Measurements from ENCODE around the gene EXTL2.

The EXTL2 gene

DNA sequence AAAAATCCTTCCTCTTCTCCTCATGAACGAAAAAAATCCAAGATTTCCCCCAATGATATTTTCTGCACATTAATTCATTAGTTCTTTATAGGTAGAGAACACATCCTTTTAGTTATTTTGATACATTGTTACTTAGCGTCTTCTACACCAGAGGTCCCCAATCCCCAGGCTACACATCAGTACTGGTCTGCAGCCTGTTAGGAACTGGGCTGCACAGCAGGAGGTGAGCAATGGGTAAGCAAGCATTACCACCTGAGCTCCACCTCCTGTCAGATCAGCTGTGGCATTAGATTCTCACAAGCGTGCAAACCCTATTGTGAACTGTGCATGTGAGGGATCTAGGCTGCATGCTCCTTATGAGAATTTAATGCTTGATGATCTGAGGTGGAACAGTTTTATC, 13.0 kb downstream of the EXTL2 start:
- Histone ChIP-seq H3K79me2 (ENCODE audit: control insufficient read depth, insufficient read depth, low read length, unreplicated experiment) (no peaks in the 10 kb centered on the region), H3K4me1 (ENCODE audit: control insufficient read depth, insufficient read depth, low read length, unreplicated experiment) (peaks cover 12% of the 10 kb centered on the region), H3K27ac (ENCODE audit: low read depth, low read length) (no peak overlapping the region), H2AFZ (ENCODE audit: low read length, unreplicated experiment) (no peak overlapping the region), H3K27me3 (ENCODE audit: insufficient read depth, low read length) (no peaks in the 10 kb centered on the region), H3K4me3 (ENCODE audit: low read depth, low read length) (no peak overlapping the region), H3K36me3 (ENCODE audit: insufficient read depth, low read length) (no peaks in the 10 kb centered on the region)

DNA sequence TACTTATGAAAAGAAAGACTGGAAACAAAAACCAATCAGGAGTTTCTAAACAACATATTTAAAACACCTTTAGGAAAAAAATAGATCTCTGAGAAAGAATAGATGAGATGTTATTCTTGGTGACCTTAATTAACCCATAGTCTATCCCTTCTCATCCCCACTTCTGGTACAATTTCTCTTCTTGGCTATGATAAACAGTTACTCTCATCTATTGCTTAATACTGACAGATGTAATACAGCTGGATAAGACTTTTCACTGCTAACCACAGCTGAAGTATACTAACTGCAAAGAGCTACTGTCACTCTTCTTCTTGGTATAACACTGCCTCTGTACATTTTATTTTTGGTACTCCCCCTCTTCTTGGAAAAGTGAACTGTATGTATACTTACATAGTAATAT, 15.2 kb downstream of the EXTL2 start:
- Histone ChIP-seq H3K4me1 (ENCODE audit: control insufficient read depth, insufficient read depth, low read length, unreplicated experiment) (peaks cover 12% of the 10 kb centered on the region), H3K27ac (ENCODE audit: low read depth, low read length) (no peak overlapping the region), H3K36me3 (ENCODE audit: insufficient read depth, low read length) (no peaks in the 10 kb centered on the region), H3K79me2 (ENCODE audit: control insufficient read depth, insufficient read depth, low read length, unreplicated experiment) (no peaks in the 10 kb centered on the region), H3K4me3 (ENCODE audit: low read depth, low read length) (no peak overlapping the region), H3K27me3 (ENCODE audit: insufficient read depth, low read length) (no peaks in the 10 kb centered on the region), H2AFZ (ENCODE audit: low read length, unreplicated experiment) (no peak overlapping the region)

DNA sequence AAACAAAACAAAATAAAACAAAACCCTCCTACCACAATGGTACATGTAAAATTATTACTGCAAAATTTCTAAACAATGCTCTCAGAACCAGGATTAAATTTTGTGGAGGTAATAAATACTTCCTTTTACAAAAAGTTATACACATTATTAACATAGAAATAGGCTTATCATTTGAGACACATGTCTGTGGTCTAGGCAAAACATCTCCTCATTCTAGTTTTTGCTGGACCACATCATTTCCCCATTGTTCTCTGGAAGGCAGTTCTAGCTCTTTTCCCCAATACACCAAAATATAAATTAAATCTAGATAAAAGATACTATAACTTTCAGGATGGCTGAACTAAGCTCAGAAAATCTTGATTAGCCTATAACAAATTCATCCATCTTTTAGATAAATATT, 18.4 kb downstream of the EXTL2 start:
- no peak overlapping the region for H3K27ac ChIP-seq (ENCODE audit: low read depth, low read length)
- no peaks in the 10 kb centered on the region for H3K4me1 ChIP-seq (ENCODE audit: control insufficient read depth, insufficient read depth, low read length, unreplicated experiment)
- H3K79me2 ChIP-seq (ENCODE audit: control insufficient read depth, insufficient read depth, low read length, unreplicated experiment), result no peaks in the 10 kb centered on the region
- H3K27me3 ChIP-seq (ENCODE audit: insufficient read depth, low read length), result no peaks in the 10 kb centered on the region
- no peak overlapping the region for H2AFZ ChIP-seq (ENCODE audit: low read length, unreplicated experiment)
- no peaks in the 10 kb centered on the region for H3K36me3 ChIP-seq (ENCODE audit: insufficient read depth, low read length)
- H3K4me3 ChIP-seq (ENCODE audit: low read depth, low read length), result no peak overlapping the region

DNA sequence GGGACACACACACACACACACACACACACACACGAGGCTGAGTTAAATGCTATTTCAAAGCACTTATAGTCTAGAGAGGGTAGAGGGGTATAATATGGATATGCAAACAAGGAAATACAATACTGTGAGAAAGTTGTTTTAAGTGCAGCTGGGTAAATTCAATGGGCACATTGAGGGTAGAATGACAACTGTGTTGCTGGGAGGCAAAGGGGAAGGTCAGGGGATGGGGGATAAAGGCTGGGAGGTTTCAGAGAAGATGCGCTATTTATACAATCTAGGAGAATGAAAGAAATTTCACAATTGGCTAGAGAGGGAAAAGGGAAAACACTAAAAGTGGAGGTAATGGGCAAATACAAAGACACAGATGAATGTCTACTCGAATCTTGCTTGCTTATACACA, 19.4 kb downstream of the EXTL2 start:
- H3K79me2 ChIP-seq (ENCODE audit: control insufficient read depth, insufficient read depth, low read length, unreplicated experiment), result no peaks in the 10 kb centered on the region
- H3K36me3 ChIP-seq (ENCODE audit: insufficient read depth, low read length), result no peaks in the 10 kb centered on the region
- H3K27ac ChIP-seq (ENCODE audit: low read depth, low read length), result no peak overlapping the region
- no peak overlapping the region for H2AFZ ChIP-seq (ENCODE audit: low read length, unreplicated experiment)
- H3K4me1 ChIP-seq (ENCODE audit: control insufficient read depth, insufficient read depth, low read length, unreplicated experiment), result no peaks in the 10 kb centered on the region
- no peak overlapping the region for H3K4me3 ChIP-seq (ENCODE audit: low read depth, low read length)
- no peaks in the 10 kb centered on the region for H3K27me3 ChIP-seq (ENCODE audit: insufficient read depth, low read length)

DNA sequence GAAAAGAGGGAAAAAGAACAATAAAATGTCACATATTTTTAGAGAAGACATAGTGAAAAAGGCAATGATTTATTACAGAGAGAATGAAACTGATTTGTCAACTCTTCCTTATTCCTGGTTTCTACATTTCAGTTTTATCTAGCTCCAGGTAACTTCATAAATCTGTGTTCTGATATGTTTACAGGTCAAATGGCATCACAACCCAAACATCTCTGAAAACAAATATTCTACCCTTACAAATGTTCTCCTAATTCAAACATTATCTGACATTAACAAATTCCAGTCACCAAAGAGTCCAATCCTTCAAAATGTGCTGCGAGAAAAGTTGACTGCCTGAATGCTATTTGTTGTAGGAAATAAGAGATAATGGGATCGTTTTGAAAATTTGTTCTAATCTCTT, 20.2 kb downstream of the EXTL2 start:
- no peak overlapping the region for H3K27ac ChIP-seq (ENCODE audit: low read depth, low read length)
- H3K4me3 ChIP-seq (ENCODE audit: low read depth, low read length), result no peak overlapping the region
- H3K4me1 ChIP-seq (ENCODE audit: control insufficient read depth, insufficient read depth, low read length, unreplicated experiment), result no peaks in the 10 kb centered on the region
- no peaks in the 10 kb centered on the region for H3K27me3 ChIP-seq (ENCODE audit: insufficient read depth, low read length)
- H2AFZ ChIP-seq (ENCODE audit: low read length, unreplicated experiment), result no peak overlapping the region
- no peaks in the 10 kb centered on the region for H3K36me3 ChIP-seq (ENCODE audit: insufficient read depth, low read length)
- no peaks in the 10 kb centered on the region for H3K79me2 ChIP-seq (ENCODE audit: control insufficient read depth, insufficient read depth, low read length, unreplicated experiment)

DNA sequence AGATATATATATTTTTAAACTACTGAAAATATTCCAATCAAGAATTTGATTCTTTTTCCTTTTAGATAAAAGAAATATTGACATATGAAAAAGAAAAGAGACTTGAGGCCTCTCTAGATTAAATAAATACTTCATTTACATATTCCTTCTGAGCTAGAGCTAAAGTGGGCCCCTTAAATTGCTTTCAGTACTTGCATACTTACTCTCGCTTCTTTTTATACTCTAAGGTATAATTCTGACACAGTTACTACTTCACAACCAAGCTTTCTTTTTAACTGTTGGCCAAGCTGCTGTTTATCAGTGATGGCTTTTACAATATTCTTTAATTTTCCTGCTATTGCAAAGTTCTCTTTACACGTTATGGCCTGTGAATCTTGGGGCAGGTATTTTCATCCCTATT, 24.6 kb downstream of the EXTL2 start:
- peaks cover 14% of the 10 kb centered on the region for H3K4me1 ChIP-seq (ENCODE audit: control insufficient read depth, insufficient read depth, low read length, unreplicated experiment)
- no peak overlapping the region for H2AFZ ChIP-seq (ENCODE audit: low read length, unreplicated experiment)
- no peaks in the 10 kb centered on the region for H3K79me2 ChIP-seq (ENCODE audit: control insufficient read depth, insufficient read depth, low read length, unreplicated experiment)
- no peak overlapping the region for H3K4me3 ChIP-seq (ENCODE audit: low read depth, low read length)
- H3K27ac ChIP-seq (ENCODE audit: low read depth, low read length), result no peak overlapping the region
- no peaks in the 10 kb centered on the region for H3K36me3 ChIP-seq (ENCODE audit: insufficient read depth, low read length)
- no peaks in the 10 kb centered on the region for H3K27me3 ChIP-seq (ENCODE audit: insufficient read depth, low read length)

DNA sequence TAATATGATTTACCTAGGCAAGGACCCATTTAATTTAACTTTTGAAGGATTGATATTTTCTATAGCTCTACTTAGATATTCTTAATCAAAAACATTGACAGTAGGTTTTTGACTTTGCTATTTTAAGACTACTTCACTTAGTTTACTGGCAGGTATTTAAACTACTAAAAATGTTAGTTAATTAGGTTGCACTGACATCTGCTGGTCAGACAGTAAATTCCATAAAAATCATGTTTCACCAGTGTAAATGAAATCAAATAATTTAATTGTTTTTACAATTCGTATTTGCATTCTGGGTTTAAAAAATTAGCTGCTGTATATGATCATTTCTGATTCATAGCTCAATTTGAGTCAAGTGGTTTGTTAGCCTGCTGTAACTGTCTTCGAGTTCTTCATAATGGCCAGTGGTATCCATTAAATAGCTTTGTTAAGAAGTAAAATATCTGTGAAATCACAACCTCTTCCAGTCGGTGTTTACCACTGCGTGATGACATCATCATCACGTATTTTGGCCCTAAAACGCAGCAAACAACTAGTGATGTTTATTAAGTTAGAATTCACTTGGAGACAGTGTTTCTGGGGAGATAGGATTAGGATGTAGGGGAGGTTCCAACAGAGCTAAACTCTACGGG, 26.2 kb downstream of the EXTL2 start:
- Histone ChIP-seq H3K27me3 (ENCODE audit: insufficient read depth, low read length) (no peaks in the 10 kb centered on the region), H3K36me3 (ENCODE audit: insufficient read depth, low read length) (no peaks in the 10 kb centered on the region), H3K27ac (ENCODE audit: low read depth, low read length) (no peak overlapping the region), H3K4me3 (ENCODE audit: low read depth, low read length) (peak overlapping the region; percentile 68), H2AFZ (ENCODE audit: low read length, unreplicated experiment) (peak overlapping the region; percentile 89), H3K4me1 (ENCODE audit: control insufficient read depth, insufficient read depth, low read length, unreplicated experiment) (peaks cover 14% of the 10 kb centered on the region), H3K79me2 (ENCODE audit: control insufficient read depth, insufficient read depth, low read length, unreplicated experiment) (no peaks in the 10 kb centered on the region)

DNA sequence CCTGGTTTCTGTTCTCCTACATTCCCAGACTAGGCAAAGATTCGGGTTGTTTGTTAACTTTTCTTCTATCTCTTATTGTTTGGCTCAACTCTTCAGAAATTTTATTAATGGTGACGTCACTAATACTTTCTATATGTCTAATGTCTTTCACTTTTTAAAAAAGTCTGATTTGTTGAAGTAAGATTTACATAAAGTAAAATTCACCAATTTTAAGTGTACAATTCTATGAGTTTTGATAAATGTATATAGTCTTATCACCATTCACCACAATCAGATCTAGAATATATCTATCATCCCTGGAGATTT, 27.8 kb downstream of the EXTL2 start:
- H3K4me1 ChIP-seq (ENCODE audit: control insufficient read depth, insufficient read depth, low read length, unreplicated experiment), result peaks cover 25% of the 10 kb centered on the region
- peak overlapping the region; percentile 45 for H2AFZ ChIP-seq (ENCODE audit: low read length, unreplicated experiment)
- no peaks in the 10 kb centered on the region for H3K27me3 ChIP-seq (ENCODE audit: insufficient read depth, low read length)
- H3K36me3 ChIP-seq (ENCODE audit: insufficient read depth, low read length), result no peaks in the 10 kb centered on the region
- H3K79me2 ChIP-seq (ENCODE audit: control insufficient read depth, insufficient read depth, low read length, unreplicated experiment), result no peaks in the 10 kb centered on the region
- no peak overlapping the region for H3K27ac ChIP-seq (ENCODE audit: low read depth, low read length)
- H3K4me3 ChIP-seq (ENCODE audit: low read depth, low read length), result no peak overlapping the region

DNA sequence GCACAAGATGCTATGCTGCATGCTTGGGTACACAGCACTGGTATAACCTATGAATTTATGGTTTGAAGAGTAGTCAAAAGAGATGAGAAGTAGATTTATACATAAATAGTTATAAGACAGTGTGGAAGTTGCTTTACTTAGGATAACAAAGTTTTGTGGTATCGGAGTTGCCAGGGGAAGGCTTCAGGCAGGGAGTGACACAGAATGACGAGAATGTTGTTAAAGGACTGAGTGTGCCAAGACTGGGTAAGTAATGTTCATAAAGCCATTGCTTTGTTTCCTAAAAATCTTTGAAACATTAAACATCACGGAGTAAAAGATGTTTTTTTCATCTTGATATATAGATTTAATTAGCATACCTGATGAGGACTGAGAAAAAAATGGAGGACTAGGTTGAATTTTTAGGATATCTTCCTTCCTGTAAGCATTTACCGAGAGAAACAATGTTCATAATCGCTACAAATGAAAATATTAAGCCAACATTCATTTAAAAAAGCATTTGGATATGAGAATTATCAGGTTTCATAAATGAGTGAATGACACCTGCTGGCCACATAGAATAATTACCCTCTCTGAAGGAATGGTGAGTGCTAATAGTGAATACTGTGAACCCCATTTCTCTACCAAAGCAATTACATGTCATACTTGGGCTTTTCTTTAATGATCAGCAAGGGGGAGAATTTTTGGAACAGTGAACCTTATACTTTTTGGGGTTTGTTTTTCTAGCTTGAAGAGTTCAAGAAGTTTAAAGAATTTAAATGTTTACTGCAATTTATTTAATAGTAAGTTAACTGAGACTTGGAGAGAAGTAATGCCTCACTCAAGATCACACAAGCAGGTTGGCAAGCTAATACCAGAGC, 28.4 kb downstream of the EXTL2 start:
- Histone ChIP-seq H3K27ac (ENCODE audit: low read depth, low read length) (peak overlapping the region; percentile 47), H3K27me3 (ENCODE audit: insufficient read depth, low read length) (no peaks in the 10 kb centered on the region), H3K79me2 (ENCODE audit: control insufficient read depth, insufficient read depth, low read length, unreplicated experiment) (no peaks in the 10 kb centered on the region), H3K4me1 (ENCODE audit: control insufficient read depth, insufficient read depth, low read length, unreplicated experiment) (peaks cover 31% of the 10 kb centered on the region), H3K4me3 (ENCODE audit: low read depth, low read length) (peak overlapping the region; percentile 56), H2AFZ (ENCODE audit: low read length, unreplicated experiment) (peak overlapping the region; percentile 72), H3K36me3 (ENCODE audit: insufficient read depth, low read length) (no peaks in the 10 kb centered on the region)

DNA sequence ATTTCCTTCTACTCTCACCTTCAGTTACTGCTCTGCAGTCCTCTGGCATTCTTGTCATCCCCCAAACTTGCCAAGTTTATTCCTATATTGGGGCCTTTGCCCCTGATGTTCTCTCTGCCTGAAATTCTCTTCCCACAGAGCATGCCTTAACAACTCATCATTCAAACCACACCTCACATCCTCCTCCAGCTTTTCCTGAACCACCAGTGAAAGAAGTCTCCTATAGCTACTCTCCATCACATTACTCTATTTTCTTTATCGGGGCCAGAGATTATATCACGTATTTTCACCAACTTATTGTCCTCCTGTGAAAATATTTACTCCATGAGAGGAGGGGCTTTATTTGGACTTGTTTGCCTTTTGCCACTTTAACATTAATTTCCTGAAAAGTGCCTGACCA, 32.1 kb downstream of the EXTL2 start:
- no peak overlapping the region for H3K4me3 ChIP-seq (ENCODE audit: low read depth, low read length)

DNA sequence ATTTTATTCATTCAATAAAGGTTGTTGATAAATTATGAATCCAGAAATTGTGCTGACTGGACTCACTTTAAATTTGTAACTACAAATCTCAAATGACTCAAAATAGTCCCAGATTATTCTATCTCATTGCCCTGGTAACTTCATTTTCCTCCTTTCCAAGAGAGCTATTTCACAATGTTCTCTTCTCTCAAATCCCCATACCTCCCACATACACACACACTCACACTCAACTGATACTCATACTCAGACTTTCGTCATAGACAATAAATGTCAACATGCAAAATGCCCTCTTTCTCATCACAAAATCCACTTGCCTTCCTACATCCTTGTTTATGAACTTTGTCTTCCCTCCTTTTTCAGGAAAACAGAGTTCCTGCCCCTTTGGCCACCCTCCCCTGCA, 33.3 kb downstream of the EXTL2 start:
- Histone ChIP-seq H3K4me3 (ENCODE audit: low read depth, low read length) (no peak overlapping the region), H3K79me2 (ENCODE audit: control insufficient read depth, insufficient read depth, low read length, unreplicated experiment) (no peaks in the 10 kb centered on the region), H3K4me1 (ENCODE audit: control insufficient read depth, insufficient read depth, low read length, unreplicated experiment) (peaks cover 39% of the 10 kb centered on the region), H3K27me3 (ENCODE audit: insufficient read depth, low read length) (no peaks in the 10 kb centered on the region), H3K27ac (ENCODE audit: low read depth, low read length) (peak overlapping the region; percentile 60), H2AFZ (ENCODE audit: low read length, unreplicated experiment) (no peak overlapping the region), H3K36me3 (ENCODE audit: insufficient read depth, low read length) (no peaks in the 10 kb centered on the region)

More for the DNA sequence above, 32.1 kb downstream of the EXTL2 start:
- H3K27ac ChIP-seq (ENCODE audit: low read depth, low read length), result peak overlapping the region; percentile 60
- no peaks in the 10 kb centered on the region for H3K79me2 ChIP-seq (ENCODE audit: control insufficient read depth, insufficient read depth, low read length, unreplicated experiment)
- peak overlapping the region; percentile 58 for H2AFZ ChIP-seq (ENCODE audit: low read length, unreplicated experiment)
- no peaks in the 10 kb centered on the region for H3K27me3 ChIP-seq (ENCODE audit: insufficient read depth, low read length)
- no peaks in the 10 kb centered on the region for H3K36me3 ChIP-seq (ENCODE audit: insufficient read depth, low read length)
- H3K4me1 ChIP-seq (ENCODE audit: control insufficient read depth, insufficient read depth, low read length, unreplicated experiment), result peaks cover 39% of the 10 kb centered on the region
